VCaP (cell line): Measurements from ENCODE around the gene DLGAP1.

ENCODE experiments used
- H3K27ac ChIP-seq: fragments of 450-650 bp; 2 replicates; pipeline ENCODE4 v1.5.1; 2017
- TF ChIP-seq, protein P1 (sequence below): fragments of 450-650 bp; conservative IDR thresholded peaks from 2 replicates; pipeline ENCODE4 v1.5.1; 2017; ENCODE audit warnings: mild to moderate bottlenecking, moderate library complexity

The DLGAP1 gene

DNA sequence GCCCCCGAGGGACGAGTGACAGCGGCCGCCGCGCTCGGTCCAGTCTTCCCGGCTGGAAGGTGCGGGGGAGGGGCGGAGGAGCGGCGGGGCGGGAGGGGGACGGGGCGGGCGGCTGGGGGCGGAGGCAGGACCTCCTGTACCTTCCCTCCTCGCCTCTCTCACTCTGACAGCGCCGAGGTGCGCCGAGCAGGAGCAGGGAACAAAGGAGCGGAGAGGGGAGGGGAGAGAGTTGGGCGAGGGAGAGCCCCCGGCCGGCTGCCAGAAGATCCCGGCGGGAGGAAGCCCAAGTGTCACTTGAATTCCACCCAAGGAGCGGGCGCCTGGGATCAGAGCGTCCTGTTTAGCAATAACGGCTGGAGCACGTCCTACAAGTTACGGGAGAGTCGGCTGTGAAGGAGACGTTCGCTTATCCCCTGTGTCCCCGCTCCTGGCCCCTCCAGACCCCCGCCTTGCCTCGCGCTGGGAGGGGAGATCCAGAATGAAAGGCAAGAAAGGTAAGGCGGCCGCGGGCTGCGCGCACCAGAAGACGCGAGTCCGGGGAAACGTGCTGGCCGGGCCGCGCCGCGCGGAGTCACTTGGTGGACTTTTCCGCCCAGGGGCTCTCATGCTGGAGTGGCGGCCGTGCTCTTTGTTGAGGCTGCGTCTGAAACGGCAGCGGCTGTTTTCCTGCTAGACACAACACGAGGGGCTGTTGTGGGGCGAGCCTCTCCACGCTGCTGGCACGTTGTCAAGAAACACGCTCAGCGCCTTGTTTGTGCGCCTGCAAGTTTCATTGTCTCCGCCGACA, 1004.9 kb downstream of the DLGAP1 start, which contains the start of gene TGIF1:
TGIF1 (plus strand) TSS at position 161 of the 787 bp plus-strand sequence; CDS start at position 479, 318 bp downstream.
- peak within 1 kb of the TSS; percentile 96 for H3K27ac ChIP-seq
- TF ChIP-seq, protein P1, sequence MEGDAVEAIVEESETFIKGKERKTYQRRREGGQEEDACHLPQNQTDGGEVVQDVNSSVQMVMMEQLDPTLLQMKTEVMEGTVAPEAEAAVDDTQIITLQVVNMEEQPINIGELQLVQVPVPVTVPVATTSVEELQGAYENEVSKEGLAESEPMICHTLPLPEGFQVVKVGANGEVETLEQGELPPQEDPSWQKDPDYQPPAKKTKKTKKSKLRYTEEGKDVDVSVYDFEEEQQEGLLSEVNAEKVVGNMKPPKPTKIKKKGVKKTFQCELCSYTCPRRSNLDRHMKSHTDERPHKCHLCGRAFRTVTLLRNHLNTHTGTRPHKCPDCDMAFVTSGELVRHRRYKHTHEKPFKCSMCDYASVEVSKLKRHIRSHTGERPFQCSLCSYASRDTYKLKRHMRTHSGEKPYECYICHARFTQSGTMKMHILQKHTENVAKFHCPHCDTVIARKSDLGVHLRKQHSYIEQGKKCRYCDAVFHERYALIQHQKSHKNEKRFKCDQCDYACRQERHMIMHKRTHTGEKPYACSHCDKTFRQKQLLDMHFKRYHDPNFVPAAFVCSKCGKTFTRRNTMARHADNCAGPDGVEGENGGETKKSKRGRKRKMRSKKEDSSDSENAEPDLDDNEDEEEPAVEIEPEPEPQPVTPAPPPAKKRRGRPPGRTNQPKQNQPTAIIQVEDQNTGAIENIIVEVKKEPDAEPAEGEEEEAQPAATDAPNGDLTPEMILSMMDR: no peak

DNA sequence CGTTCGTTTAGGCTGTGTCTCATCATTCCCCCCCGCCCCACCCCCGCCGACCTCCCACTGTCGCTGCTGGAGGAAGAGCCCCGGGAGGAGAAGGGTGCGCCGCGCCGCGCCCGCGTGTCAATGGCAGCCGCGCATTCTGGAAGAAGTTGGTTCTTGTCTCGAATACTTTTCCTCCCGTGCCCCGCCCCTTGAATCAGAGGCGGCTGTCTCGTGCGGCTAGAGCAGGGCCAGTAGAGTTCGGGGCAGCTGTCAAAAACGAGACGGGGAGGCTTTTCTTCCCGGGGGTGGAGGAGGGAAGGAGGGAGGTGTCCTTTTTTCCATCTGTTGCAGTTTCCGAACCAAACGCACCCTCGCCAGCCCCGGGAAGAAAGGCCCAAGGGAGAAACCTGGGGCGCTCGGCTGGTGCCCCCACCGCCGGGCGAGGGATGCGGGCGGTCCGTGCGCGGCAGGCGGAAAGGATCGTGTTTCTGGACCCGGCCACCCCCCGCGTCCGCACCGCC, 1005.5 kb downstream of the DLGAP1 start:
- peak overlapping the region; percentile 96 for H3K27ac ChIP-seq

DNA sequence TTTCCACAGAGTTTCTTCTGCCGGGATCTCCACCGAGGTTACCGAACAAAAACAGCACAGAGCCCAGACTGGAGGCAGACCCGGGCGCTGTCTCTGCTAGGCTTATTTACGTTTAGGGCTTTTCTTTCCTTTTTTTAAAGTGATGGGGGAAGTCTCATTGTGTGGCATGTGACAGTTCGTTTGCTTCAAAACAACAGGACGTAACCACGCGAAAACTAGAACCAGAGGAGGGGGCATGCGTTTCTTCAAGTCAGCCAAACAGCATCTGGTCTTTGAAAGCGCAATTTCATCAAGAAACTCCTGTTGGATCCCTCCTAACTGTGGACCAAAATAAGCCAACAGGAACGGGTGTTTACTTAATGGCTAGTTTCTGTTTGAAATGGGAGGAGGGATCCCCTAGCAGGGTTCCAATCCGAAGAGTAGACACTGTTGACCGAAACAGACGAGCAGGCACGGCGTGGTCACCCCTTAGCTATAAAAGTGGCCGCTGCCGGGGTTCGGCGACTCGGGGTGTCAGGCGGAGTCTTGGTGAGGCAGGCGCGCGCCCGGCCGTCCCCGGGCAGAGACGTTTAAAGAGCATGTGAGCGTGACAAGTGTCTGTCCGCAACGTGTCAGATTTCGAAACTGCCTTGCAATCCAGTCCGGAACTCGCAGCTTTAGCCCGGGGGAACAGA, 1006.1 kb downstream of the DLGAP1 start:
- H3K27ac ChIP-seq: peak overlapping the region; percentile 96
- TF ChIP-seq, protein P1: no peak

More for the DNA sequence above, 1005.5 kb downstream of the DLGAP1 start:
- TF ChIP-seq, protein P1: no peak

DNA sequence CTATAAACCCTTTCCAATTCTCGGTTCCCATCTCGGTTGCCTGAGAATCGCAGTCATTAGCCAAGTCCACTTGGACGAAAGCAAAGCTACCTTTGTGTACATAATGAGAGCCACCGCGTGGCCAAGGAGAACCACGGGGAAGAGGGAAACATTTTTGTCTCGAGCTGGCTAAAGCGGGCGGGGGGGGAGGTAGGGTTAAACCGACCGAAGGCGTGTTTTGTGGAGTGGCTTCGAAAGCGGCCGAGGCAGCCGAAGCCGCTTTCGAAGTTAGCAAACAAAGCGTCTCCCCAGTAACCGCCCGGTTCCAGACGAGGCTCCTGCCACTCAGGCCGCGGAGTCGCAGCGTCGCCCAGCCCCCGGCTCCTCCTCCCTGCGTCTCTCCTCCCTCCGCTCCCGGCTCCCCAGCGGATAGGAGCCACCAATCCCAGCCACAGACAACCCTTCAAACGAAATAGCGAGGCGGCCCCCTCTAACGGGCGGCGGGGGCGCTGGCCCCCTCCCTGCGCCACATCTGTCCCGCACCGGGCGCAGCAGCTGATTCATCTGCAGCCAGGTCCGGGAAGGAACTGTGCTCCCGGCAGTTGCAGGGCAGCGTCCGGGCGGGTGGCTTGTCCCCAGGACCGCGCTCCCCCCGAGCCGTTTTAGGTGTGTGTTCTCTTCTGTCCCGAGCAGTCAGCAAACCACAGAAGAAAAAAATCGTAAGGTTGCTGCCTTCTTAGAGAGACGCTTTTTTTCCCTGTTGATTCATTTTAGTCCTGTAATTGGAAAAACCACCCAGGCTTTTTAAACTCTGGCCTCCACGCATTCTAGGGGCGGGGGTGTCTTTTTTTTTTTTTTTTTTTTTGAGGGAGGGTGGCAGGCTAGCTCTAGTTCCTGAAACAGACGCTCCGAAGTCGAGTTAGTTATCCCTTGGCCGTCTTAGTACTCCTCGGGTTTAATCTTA, 1006.9 kb downstream of the DLGAP1 start:
- H3K27ac ChIP-seq: peak overlapping the region; percentile 96
- TF ChIP-seq, protein P1: peak; percentile 32

DNA sequence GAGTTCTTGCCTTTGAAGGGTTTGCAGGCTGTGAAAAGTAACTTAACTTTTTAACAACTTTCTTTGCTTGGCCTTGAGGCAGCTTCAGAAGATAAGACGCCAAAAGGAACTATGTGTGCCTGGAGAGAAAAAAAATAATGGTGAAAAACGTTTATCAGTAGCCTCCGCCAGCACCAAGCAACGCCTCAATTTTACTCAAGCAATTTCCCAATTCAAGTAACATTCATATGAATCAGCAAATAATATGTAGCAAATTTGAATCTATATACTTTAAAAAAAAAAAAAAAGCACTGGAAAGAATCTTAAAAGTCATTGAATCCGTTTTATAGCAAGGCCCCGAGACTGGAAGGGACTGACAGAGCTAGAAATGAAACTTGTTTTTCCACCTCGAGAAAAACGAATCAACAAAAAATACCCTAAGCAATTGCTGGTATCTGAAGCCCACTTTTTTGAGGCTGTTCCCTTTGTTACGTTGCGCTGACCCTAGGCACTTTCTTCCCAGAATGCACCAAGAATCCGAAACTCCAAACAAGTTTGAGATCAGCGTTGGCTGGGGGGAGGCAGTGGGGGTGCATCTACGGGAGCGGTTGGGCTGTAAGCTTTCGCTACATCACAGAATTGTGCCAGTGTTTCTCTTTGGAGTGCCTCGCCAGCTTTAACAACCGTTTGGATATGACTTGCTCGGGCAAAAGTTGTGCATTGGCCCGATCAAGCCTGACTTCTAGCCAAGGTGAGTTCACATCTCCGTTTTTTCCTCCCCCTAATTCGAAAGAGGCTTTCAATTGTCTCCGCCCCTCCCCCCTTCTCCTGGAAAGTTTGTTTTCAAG, 1007.8 kb downstream of the DLGAP1 start:
- H3K27ac ChIP-seq: peak overlapping the region; percentile 96
- TF ChIP-seq, protein P1: no peak
